ENCODE measurements around the gene KISS1.

KISS1 gene

GRCh38 chr1:204224655-204225054 lies 28.4 kb upstream of the KISS1 start:
- Histone ChIP-seq H4K20me1 (ENCODE audit: insufficient read depth, low read length) (no peaks in the 10 kb centered on the region), H3K4me1 (ENCODE audit: low read length) (no peaks in the 10 kb centered on the region), H3K27ac (ENCODE audit: low read length) (no peak overlapping the region), H3F3A (ENCODE audit: insufficient read depth, low read length) (no peaks in the 10 kb centered on the region), H3K9me2 (replicated peaks; ENCODE audit: insufficient read depth, low read length) (no peaks in the 10 kb centered on the region), H3K4me3 (ENCODE audit: low read length) (no peak overlapping the region), H3K79me2 (ENCODE audit: low read length) (no peaks in the 10 kb centered on the region), H3K4me2 (ENCODE audit: low read depth, low read length) (no peak overlapping the region), H3K9ac (ENCODE audit: low read length) (no peak overlapping the region), H3K27me3 (replicated peaks; ENCODE audit: insufficient read depth, low read length) (no peaks in the 10 kb centered on the region), H3K9me3 (replicated peaks; ENCODE audit: insufficient read depth, low read length) (no peaks in the 10 kb centered on the region), H2AFZ (ENCODE audit: low read length) (no peak overlapping the region), H3K36me3 (replicated peaks; ENCODE audit: insufficient read depth, low read length) (no peaks in the 10 kb centered on the region)
- TF ChIP-seq CTCF (IDR thresholded peaks at IDR 0.05; ENCODE audit: low read length) (no peak), EZH2phosphoT487 (IDR thresholded peaks at IDR 0.05; ENCODE audit: low read length) (no peak), EZH2 (optimal IDR thresholded peaks at IDR 0.05; ENCODE audit: low read depth, low read length) (no peak)
- DNase-seq: no peak

- Histone ChIP-seq H3K9ac (ENCODE audit: low read length) (no peak overlapping the region), H3K4me3 (ENCODE audit: low read length) (no peak overlapping the region), H3K9me2 (replicated peaks; ENCODE audit: insufficient read depth, low read length) (no peaks in the 10 kb centered on the region), H3K27me3 (replicated peaks; ENCODE audit: insufficient read depth, low read length) (no peaks in the 10 kb centered on the region), H3K79me2 (ENCODE audit: low read length) (no peaks in the 10 kb centered on the region), H3K4me2 (ENCODE audit: low read depth, low read length) (no peak overlapping the region), H4K20me1 (ENCODE audit: insufficient read depth, low read length) (no peaks in the 10 kb centered on the region), H3K36me3 (replicated peaks; ENCODE audit: insufficient read depth, low read length) (no peaks in the 10 kb centered on the region), H3K9me3 (replicated peaks; ENCODE audit: insufficient read depth, low read length) (no peaks in the 10 kb centered on the region), H2AFZ (ENCODE audit: low read length) (no peak overlapping the region), H3K27ac (ENCODE audit: low read length) (no peak overlapping the region), H3F3A (ENCODE audit: insufficient read depth, low read length) (no peaks in the 10 kb centered on the region), H3K4me1 (ENCODE audit: low read length) (no peaks in the 10 kb centered on the region)
- DNase-seq: no peak
- TF ChIP-seq EZH2phosphoT487 (IDR thresholded peaks at IDR 0.05; ENCODE audit: low read length): no peak
- no peak for TF ChIP-seq CTCF (IDR thresholded peaks at IDR 0.05; ENCODE audit: low read length)
- no peak for TF ChIP-seq EZH2 (optimal IDR thresholded peaks at IDR 0.05; ENCODE audit: low read depth, low read length)
These were observed 27.0 kb upstream of the KISS1 start for GRCh38 chr1:204223129-204223860.

GRCh38 chr1:204222764-204223055 lies 26.4 kb upstream of the KISS1 start:
- H3K4me2 ChIP-seq (ENCODE audit: low read depth, low read length): no peak overlapping the region
- H3K9me2 ChIP-seq (replicated peaks; ENCODE audit: insufficient read depth, low read length): no peaks in the 10 kb centered on the region

More at GRCh38 chr1:204222764-204223055, 26.4 kb upstream of the KISS1 start:
- Histone ChIP-seq H2AFZ (ENCODE audit: low read length) (no peak overlapping the region), H3K9ac (ENCODE audit: low read length) (no peak overlapping the region), H3K27me3 (replicated peaks; ENCODE audit: insufficient read depth, low read length) (no peaks in the 10 kb centered on the region), H3F3A (ENCODE audit: insufficient read depth, low read length) (no peaks in the 10 kb centered on the region), H3K27ac (ENCODE audit: low read length) (no peak overlapping the region), H3K9me3 (replicated peaks; ENCODE audit: insufficient read depth, low read length) (no peaks in the 10 kb centered on the region), H3K4me1 (ENCODE audit: low read length) (no peaks in the 10 kb centered on the region), H4K20me1 (ENCODE audit: insufficient read depth, low read length) (no peaks in the 10 kb centered on the region), H3K36me3 (replicated peaks; ENCODE audit: insufficient read depth, low read length) (no peaks in the 10 kb centered on the region), H3K79me2 (ENCODE audit: low read length) (no peaks in the 10 kb centered on the region), H3K4me3 (ENCODE audit: low read length) (no peak overlapping the region)
- DNase-seq: no peak
- TF ChIP-seq EZH2phosphoT487 (IDR thresholded peaks at IDR 0.05; ENCODE audit: low read length) (no peak), EZH2 (optimal IDR thresholded peaks at IDR 0.05; ENCODE audit: low read depth, low read length) (no peak), CTCF (IDR thresholded peaks at IDR 0.05; ENCODE audit: low read length) (no peak)

All from MM.1S (cell line).